ENCODE measurements around the gene ENPP1. TPM values are rescaled to one million over a fixed set of nuclear protein-coding genes. Genes with fewer than 3 reads are reported as not detected.

Gene ENPP1
- total RNA-seq = 100 to 1,000 TPM in 1 of 4 donors, 10 to 100 TPM in 3; 49.7 to 111 (median 62.6) TPM

DNA sequence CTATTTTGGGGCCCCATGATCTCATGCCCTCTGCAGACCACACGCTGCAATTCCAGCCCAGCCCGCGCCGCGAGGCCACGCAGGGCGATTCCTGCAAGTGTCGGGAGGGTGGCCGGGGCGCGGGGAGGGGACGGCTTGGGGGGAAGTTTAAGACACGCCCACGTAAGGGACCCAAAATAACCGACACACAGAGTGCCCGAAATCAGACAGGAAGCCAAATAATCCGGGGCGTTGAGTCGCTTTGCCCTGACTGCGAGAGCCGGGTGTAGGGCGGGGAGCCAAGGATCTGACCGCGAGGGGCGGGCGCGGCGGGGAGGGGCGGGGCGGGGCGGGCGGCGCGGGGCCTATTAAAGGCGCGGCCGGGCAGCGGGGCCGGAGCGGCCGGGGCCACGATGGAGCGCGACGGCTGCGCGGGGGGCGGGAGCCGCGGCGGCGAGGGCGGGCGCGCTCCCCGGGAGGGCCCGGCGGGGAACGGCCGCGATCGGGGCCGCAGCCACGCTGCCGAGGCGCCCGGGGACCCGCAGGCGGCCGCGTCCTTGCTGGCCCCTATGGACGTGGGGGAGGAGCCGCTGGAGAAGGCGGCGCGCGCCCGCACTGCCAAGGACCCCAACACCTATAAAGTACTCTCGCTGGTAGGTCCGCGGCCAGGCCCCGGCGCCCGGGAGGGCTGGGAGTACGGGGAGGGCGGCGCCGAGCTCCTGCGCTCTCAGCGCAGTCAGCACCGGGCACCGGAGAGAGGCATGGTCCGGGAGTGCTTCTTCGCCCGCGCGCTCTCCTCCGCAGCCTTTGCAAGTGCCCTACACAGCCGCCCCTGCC lies at the start of gene ENPP1:
Gene ENPP1, plus strand, starts transcription at position 377 of the 816 bp plus-strand sequence. Its CDS starts 16 bp downstream, at position 393.
- whole genome bisulfite sequencing, 2 donors = 0% methylated on average over 6 to 10 of the region's 99 CpGs
- Histone ChIP-seq H3K27me3 (no peaks in the 10 kb centered on the region), H3K4me1 (peaks cover 28 to 44% of the 10 kb centered on the region in 2 donors), H3K4me3 (replicated peaks in 1 of 3) (peak within 1 kb of the TSS; percentile 41 to 58 (median 46)), H3K36me3 (no peaks in the 10 kb centered on the region), H3K9me3 (no peaks in the 10 kb centered on the region), H3K27ac (peak within 1 kb of the TSS; percentile 79 to 86 (median 82))
- TF ChIP-seq, protein P1, sequence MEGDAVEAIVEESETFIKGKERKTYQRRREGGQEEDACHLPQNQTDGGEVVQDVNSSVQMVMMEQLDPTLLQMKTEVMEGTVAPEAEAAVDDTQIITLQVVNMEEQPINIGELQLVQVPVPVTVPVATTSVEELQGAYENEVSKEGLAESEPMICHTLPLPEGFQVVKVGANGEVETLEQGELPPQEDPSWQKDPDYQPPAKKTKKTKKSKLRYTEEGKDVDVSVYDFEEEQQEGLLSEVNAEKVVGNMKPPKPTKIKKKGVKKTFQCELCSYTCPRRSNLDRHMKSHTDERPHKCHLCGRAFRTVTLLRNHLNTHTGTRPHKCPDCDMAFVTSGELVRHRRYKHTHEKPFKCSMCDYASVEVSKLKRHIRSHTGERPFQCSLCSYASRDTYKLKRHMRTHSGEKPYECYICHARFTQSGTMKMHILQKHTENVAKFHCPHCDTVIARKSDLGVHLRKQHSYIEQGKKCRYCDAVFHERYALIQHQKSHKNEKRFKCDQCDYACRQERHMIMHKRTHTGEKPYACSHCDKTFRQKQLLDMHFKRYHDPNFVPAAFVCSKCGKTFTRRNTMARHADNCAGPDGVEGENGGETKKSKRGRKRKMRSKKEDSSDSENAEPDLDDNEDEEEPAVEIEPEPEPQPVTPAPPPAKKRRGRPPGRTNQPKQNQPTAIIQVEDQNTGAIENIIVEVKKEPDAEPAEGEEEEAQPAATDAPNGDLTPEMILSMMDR (IDR thresholded peaks at IDR 0.05) = peak in 5 of 6 experiments; percentile 14 to 45 (median 36)
- peak in 1 of 2 donors; percentile 86 for TF ChIP-seq POLR2A (IDR thresholded peaks at IDR 0.05)
- intact Hi-C loops (cut with DNase I) = no loop called here
- peak; percentile 82 to 84 for DNase-seq

- DNase-seq = no peak
- TF ChIP-seq, protein P1 (IDR thresholded peaks at IDR 0.05) = no peak
- TF ChIP-seq POLR2A (IDR thresholded peaks at IDR 0.05) = no peak
- WGBS, 2 donors = 82 to 85% methylated on average over 4 of the region's 4 CpGs
- Histone ChIP-seq H3K9me3 (no peaks in the 10 kb centered on the region), H3K4me3 (replicated peaks in 1 of 3) (no peak overlapping the region), H3K27ac (no peak overlapping the region), H3K36me3 (no peaks in the 10 kb centered on the region), H3K4me1 (no peaks in the 10 kb centered on the region), H3K27me3 (no peaks in the 10 kb centered on the region)
- intact Hi-C loops (cut with DNase I) = no loop called here
These were observed 48.9 kb upstream of the ENPP1 start for GRCh38 chr6:131758920-131759319.

DNA sequence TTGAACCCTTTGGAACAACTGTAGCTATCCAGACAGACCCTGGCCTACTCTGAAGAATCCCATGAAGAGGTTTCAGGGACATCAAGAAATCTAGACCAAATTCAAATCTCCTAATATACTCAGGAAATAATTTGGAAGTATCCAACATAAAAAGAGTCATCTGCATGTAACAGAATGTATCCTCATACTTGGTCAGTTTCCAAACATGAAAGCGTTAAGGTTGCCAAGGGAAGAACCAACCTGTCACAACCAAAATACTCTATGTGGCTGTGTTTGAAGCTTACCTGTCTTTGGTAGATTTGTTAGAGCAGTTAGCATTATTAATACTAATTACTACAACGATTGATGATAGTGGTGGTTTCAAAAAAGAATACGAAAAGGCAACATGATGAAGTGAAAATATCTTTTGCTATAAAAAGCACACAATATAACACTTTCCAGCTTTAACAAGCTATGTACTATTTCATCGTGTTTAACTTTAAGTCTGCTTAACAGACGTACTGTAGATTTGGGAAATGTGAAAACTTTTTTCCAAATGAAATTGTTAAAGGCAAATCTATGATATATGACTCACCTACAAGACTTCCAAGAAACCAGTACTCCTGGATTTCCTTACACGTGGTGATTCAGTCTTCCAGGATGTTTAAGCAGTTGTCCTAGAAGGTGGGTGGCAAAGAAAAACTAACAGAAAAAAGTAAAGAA lies 46.6 kb upstream of the ENPP1 start:
- TF ChIP-seq, protein P1 (IDR thresholded peaks at IDR 0.05) = no peak
- no peak for TF ChIP-seq POLR2A (IDR thresholded peaks at IDR 0.05)
- WGBS, 2 donors = 77 to 91% methylated on average over 6 of the region's 6 CpGs
- intact Hi-C loops (cut with DNase I) = no loop called here
- no peaks in the 10 kb centered on the region for H3K36me3 ChIP-seq
- H3K4me1 ChIP-seq = no peaks in the 10 kb centered on the region
- H3K27ac ChIP-seq = no peak overlapping the region
- no peaks in the 10 kb centered on the region for H3K9me3 ChIP-seq
- H3K4me3 ChIP-seq (replicated peaks in 1 of 3) = no peak overlapping the region
- DNase-seq = no peak
- H3K27me3 ChIP-seq = no peaks in the 10 kb centered on the region

DNA sequence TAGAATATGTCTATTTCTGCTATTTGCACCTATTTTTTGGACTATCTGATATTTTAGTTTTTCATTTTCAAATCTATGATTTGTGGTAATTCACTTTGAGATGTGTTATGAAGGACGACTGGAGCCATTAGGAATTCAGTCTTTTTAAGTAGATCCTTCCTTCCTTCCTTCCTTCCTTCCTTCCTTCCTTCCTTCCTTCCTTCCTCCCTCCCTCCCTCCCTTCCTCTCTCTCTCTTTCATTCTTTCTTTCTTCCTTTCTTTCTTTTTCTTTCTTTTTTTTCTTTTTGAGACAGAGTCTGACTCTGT lies 46.1 kb upstream of the ENPP1 start:
- no peak overlapping the region for H3K27ac ChIP-seq
- H3K27me3 ChIP-seq = no peaks in the 10 kb centered on the region
- H3K9me3 ChIP-seq = no peaks in the 10 kb centered on the region
- WGBS, 2 donors = 67 to 85% methylated on average over 1 of the region's 1 CpG
- no peaks in the 10 kb centered on the region for H3K4me1 ChIP-seq
- TF ChIP-seq, protein P1 (IDR thresholded peaks at IDR 0.05) = no peak
- no peak for TF ChIP-seq POLR2A (IDR thresholded peaks at IDR 0.05)
- no peak for DNase-seq
- H3K4me3 ChIP-seq (replicated peaks in 1 of 3) = no peak overlapping the region
- intact Hi-C loops (cut with DNase I) = no loop called here
- H3K36me3 ChIP-seq = no peaks in the 10 kb centered on the region

DNA sequence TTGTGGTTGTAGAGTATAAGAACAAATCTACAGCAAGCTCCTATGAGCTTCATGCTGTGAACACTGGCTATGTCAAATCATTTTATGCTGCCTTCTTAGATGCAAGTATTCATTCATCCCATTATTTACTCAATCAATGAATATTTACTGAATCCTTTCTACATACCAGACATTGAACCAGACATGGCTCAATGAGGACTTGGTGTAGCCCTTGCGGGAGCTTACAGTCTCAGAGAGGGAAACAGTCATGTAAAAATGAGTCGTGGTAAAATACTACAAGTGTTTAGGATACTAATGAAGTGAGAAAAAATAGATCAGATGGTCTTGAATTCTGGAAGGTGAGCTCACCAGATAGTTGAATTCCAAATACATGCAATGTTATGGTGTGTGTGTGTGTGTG lies 44.8 kb upstream of the ENPP1 start:
- H3K9me3 ChIP-seq = no peaks in the 10 kb centered on the region
- no peaks in the 10 kb centered on the region for H3K4me1 ChIP-seq
- no peak for TF ChIP-seq POLR2A (IDR thresholded peaks at IDR 0.05)
- TF ChIP-seq, protein P1 (IDR thresholded peaks at IDR 0.05) = no peak
- no peaks in the 10 kb centered on the region for H3K36me3 ChIP-seq
- no peak overlapping the region for H3K27ac ChIP-seq
- DNase-seq = no peak
- intact Hi-C loops (cut with DNase I) = no loop called here
- H3K27me3 ChIP-seq = no peaks in the 10 kb centered on the region
- 94 to 97% methylated on average over 2 of the region's 2 CpGs for WGBS, 2 donors
- H3K4me3 ChIP-seq (replicated peaks in 1 of 3) = no peak overlapping the region
